Fibroblast of mammary gland (primary cell): ENCODE data around the gene SLC37A3.

ENCODE experiments used
- DNase-seq: peaks from one replicate; pipeline ENCODE4 v3.0.0-alpha.2; 2010; ENCODE audit warnings: low read depth
- H3K4me3 ChIP-seq: 2 replicates; pipeline ENCODE4 v1.5.1; 2011; ENCODE audit warnings: low read depth, mild to moderate bottlenecking, low read length, moderate library complexity; ENCODE audit not compliant: control insufficient read depth
- CTCF ChIP-seq: conservative IDR thresholded peaks from 2 replicates; pipeline ENCODE4 v1.5.1; 2011; ENCODE audit warnings: low read depth, low read length, inconsistent platforms; ENCODE audit not compliant: control insufficient read depth, insufficient read depth

SLC37A3 gene

GRCh38 chr7:140367528-140367927, 30.8 kb downstream of the SLC37A3 start:
- TF ChIP-seq CTCF = no peak
- no peak for DNase-seq
- no peak overlapping the region for H3K4me3 ChIP-seq

GRCh38 chr7:140364819-140365218, 33.5 kb downstream of the SLC37A3 start:
- DNase-seq = no peak
- TF ChIP-seq CTCF = no peak
- no peak overlapping the region for H3K4me3 ChIP-seq

GRCh38 chr7:140360697-140361229, 37.6 kb downstream of the SLC37A3 start:
- no peak overlapping the region for H3K4me3 ChIP-seq
- no peak for TF ChIP-seq CTCF
- DNase-seq = no peak

GRCh38 chr7:140358412-140359051, 39.8 kb downstream of the SLC37A3 start:
- DNase-seq = no peak
- no peak overlapping the region for H3K4me3 ChIP-seq
- no peak for TF ChIP-seq CTCF

GRCh38 chr7:140358024-140358411, 40.3 kb downstream of the SLC37A3 start:
- DNase-seq = no peak
- no peak for TF ChIP-seq CTCF
- no peak overlapping the region for H3K4me3 ChIP-seq

GRCh38 chr7:140350056-140350455, 48.3 kb downstream of the SLC37A3 start:
- no peak for DNase-seq
- TF ChIP-seq CTCF = no peak
- no peak overlapping the region for H3K4me3 ChIP-seq
